Hippocampal formation (tissue), 2 donors: ENCODE data around the gene WDR70.
"Not testable (repeated sequence)": the region's sequence is repeated elsewhere in the genome, so short reads cannot be mapped to it uniquely, and the experiment has no call there.

Experiments
- DNase-seq, 2 donors: peaks; one replicate each; lab custom pipeline; 2025; lab: John Stamatoyannopoulos, UW

WDR70 gene

DNA sequence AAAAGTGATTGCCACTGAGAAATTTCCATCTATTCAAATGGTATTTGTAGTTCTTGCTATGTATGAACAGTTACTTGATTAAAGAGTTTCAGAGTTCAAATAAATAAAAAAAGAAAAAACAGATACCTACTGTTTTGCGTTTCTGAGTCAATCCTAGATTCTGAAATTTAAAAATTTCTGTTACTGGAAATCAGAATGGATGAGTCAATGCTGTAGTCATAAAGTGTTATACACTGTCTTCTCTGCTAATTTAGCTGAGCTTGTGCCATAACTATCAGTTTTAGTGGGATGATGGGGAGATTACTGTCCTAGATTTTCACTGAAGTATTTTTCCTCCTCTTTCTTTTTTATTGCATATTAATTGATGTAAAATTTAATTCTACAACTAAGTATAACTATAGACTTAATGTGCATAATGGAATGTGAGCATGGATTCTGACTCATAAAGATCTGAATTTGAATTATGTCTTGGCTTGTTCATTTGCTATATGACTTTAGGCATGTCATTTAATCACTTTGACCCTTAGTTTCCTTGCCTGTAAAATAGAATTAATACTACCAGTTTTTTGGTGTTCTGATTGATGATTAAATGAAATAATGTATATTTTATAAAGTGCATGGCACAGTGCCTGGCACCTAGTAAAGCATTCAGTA is 75.4 kb downstream of the WDR70 start:
- DNase-seq, result not testable (repeated sequence)

GRCh38 chr5:37463191-37464051 is 84.3 kb downstream of the WDR70 start:
- DNase-seq, result not testable (repeated sequence)

DNA sequence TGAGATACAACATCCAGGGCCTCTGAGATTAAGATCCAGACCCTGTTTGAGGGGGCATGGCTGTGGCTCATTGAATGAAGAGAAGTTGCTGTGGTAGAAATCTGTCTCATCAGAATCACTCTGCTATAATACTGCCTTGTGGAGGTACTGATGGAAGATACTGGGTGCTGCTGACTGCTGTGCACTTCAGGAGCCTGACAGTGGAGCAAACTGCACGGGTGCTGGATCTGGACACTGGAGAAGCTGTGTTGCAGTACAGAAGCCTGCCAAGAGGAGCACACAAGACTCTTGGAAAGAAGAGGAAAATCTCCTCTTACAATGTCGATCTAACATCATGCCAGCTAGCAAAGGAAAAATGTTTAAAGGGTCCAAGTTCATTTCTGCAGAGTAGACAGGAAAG is 85.5 kb downstream of the WDR70 start:
- DNase-seq, result not testable (repeated sequence)

- peak in 1 of 2 donors; percentile 25 for DNase-seq
Measured at GRCh38 chr5:37469383-37469782, 90.3 kb downstream of the WDR70 start.

- no peak for DNase-seq
Measured at GRCh38 chr5:37471666-37472197, 92.6 kb downstream of the WDR70 start.

- DNase-seq, result no peak
Measured at GRCh38 chr5:37477426-37477825, 98.3 kb downstream of the WDR70 start.

DNA sequence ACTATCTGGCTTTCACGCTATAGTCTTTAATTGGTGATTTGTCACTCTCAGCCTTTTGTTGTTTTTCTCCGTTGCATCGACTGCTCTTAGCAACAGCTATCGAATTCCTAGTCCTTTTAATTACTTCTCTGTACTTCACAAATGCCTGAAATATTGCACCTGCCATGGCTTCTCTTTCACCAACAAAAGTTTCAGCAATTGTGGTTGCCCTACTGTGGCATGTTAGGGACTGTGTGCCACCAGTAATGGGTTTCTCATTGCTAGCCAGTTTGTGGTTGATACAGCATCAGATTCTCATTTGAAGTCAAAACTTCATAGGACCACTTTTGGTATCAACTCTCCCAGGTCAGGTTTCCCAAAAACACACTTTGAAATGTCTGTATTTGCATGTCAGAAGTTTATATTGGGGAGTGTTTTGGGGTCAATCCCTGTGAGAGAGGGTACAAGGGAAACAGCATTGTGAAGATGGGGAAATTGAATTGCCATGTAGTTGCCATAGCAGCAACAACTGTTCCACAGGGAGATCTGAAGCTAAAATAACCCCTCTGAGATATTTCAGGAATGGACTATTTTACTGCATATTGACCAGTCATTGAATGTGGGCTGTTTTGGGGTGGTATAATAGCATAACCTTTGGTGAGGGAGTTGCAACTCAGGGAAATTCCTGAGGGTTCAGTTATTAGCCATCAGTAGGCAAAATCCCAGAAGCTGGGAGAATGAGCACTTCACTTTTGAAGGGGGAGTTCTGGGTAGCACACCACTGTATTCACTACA is 99.2 kb downstream of the WDR70 start:
- DNase-seq, result no peak

GRCh38 chr5:37481395-37481794 is 102.3 kb downstream of the WDR70 start:
- DNase-seq, result not testable (repeated sequence)

DNA sequence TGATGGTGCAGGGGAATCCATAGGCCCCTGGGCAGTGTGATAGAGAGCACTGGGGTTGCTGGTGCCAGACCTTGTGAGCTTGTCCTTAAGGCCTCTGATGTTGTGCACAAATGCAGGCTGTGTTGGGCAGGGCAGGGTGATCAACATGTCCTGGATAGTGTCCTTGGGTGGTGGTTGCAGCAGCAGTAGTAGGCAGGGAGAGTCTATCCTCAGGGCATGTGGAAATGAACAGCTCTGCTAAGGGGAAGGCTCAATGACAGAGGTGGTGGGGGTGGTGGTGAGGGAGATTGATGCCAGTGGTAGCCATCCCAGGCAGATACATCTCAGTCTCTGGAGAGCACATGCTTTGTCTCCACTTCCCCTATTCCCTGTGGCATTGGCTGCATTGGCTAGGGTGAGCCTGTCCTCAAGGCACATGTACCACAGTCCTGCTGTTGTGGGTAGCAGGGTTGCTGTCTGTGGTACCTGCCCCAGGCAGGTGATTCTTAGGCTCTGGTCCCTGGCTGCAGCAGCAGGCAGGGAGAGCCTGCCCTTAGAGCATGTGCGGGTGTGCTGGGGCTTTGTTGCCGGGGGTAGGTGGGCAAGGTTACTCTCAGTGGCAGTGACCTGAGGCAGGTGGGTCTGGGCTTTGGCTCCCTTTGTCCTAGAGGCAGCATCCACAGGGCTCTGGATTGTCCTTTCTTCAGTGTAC is 111.1 kb downstream of the WDR70 start:
- DNase-seq, result no peak

- DNase-seq, result no peak
Measured at GRCh38 chr5:37490931-37491330, 111.8 kb downstream of the WDR70 start.

GRCh38 chr5:37492778-37493555 is 113.8 kb downstream of the WDR70 start:
- no peak for DNase-seq

DNA sequence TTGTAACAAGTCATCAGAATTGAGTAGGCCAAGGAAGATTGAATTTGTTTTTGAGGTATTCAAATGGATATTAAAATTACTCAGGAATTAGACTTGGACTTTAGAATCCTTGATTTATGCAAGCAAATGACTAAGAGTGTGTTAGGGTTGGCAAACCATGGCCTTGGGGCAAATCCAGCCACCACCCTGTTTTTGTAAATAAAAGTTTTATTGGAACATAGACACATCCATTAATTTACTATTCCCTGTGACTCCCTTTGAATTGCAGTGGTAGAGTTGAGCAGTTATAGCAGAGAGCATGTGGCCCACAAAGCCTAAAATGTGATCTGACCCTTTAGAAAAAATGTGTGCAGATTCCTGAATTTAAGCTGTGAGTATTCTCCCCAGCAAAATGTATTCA is 115.6 kb downstream of the WDR70 start:
- DNase-seq, result no peak

- DNase-seq, result peak in 1 of 2 donors; percentile 18
Measured at GRCh38 chr5:37495210-37495609, 116.1 kb downstream of the WDR70 start.

DNA sequence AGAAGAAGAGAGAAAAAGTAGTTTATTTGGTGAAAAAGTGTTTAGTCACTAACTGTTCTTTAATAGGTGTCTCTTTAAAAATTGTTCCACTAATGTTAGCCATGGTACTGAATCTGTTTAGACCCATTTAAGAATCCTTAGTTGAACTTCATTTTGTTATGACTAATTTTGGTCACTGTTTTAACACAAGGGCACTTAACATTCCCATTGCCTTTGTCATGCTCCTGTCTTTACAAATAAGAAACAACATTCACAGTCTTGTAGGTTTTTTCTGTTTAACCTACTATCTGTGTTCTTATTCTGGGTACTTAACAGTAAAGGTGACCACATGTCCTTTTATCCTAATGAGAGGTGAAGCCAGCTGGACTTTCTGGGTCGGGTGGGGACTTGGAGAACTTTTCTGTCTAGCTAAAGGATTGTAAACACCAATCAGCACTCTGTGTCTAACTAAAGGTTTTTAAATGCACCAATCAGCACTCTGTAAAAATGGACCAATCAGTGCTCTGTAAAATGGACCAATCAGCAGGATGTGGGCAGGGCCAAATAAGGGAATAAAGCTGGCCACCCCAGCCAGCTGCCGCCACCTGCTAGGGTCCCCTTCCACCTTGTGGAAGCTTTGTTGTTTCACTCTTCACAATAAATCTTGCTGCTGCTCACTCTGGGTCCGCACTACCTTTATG is 116.7 kb downstream of the WDR70 start:
- no peak for DNase-seq

DNA sequence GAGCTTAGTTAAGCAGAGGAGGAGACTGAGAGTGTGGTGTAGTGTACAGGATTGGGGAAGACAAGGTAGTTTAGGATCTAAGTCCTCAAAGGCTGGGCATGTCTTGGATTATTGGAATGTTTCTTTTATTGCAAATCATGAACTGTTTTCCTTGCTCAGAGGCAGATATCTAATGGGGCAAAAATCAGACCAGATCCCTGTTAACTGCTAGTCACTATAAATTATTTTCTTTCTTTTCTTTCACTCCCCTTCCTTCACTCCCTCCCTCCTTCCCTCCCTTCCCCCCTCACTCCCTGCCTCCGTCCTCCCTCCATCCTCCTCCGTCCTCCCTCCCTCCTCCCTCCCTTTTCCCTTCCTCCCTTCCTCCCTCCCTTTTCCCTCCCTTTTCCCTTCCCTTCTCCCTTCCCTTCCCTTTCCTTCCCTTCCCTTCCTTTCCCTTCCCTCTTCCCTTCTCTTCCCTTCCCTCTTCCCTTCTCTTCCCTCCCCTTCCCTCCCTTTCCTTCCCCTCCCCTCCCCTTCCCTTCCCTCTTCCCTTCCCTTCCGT is 117.9 kb downstream of the WDR70 start:
- no peak for DNase-seq

GRCh38 chr5:37501152-37501551 is 122.0 kb downstream of the WDR70 start:
- no peak for DNase-seq

DNA sequence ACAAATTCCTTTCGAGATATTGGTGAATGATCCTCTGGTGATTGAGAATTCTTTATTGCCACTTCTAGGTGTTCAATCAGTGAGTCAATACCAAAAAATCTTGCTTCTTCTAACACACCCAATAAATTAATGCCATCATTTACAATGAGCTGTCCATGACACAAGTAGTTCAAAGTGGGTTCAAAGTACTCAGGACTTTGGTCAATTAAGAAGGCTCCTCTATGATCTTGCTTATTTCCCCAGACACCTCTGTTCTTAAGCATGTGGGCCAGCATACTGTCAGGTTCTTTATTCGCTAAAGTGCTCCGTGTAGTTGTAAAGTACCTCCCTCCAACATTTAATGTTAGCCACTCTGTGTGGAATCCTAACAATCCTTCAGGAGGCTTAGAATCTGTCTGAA is 127.1 kb downstream of the WDR70 start:
- no peak for DNase-seq

DNA sequence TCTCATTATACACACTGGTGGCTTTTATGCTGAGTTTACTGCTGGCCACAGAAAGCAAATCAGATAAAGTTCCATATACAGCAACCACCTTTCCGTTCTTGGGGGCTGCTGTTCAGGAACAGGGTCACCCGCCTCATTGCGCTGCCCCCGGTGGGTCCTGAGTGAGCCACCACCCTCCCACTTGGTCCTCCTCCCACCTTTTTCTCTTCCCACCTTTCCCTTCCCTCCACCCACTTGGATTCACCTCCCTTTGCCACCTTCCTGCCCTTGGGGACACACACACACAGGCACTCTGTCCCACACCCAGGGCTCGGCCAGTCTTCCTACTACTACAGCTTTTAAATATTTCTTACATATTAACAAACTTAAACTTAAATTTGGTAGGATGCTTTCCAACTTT is 127.6 kb downstream of the WDR70 start:
- DNase-seq, result no peak

DNA sequence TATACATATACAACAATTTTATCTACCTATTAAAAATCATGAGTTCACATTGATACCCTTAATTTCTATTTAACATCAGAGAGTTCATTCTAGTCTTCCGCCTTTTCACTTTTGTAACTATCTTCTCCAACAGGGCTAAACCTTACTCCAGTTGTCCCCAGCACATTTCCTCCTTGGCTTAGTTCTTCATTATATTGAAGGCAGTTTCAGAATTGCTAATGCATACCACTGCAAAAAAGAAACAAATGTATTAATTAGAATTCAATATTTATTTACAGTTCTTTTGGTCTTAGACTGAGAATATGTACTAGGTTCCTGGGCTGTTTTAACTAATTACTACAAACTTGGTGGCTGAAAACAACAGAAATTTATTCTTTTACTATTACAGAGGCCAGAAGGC is 132.5 kb downstream of the WDR70 start:
- DNase-seq, result no peak

GRCh38 chr5:37514946-37515345 is 135.8 kb downstream of the WDR70 start:
- no peak for DNase-seq
